Spleen (tissue), 11 donors: ENCODE results near the gene PGBD5. TPM values are rescaled to one million over a fixed set of nuclear protein-coding genes. Genes with fewer than 3 reads are reported as not detected.
A peak's percentile ranks its signal among the peaks of the same experiment; 100 is the strongest.

Experiments used
- DNase-seq: peaks from one replicate; pipeline ENCODE4 v3.0.0-alpha.2; 2020
- H3K27ac ChIP-seq, 8 donors: fragments of 200-600 bp; sonication (generic) in 7 of 8; 1 replicate in 4 of 8; 2 replicates in 4 of 8; pipeline versions ENCODE4 v1.5.0 to v1.8.0; 2016 to 2021; ENCODE audit warnings: inconsistent platforms in 4 of 8, mild to moderate bottlenecking in 4 of 8, moderate library complexity in 1 of 8
- H3K27me3 ChIP-seq, 7 donors: fragments of 200-600 bp; sonication (generic) in 6 of 7; replicated peaks in 1 of 7; 1 replicate in 4 of 7; 2 replicates in 3 of 7; pipeline versions ENCODE4 v1.5.0 to v1.8.0; 2016 to 2021; ENCODE audit warnings: inconsistent platforms in 3 of 7, mild to moderate bottlenecking in 1 of 7
- H3K36me3 ChIP-seq, 6 donors: fragments of 200-600 bp; sonication (generic) in 5 of 6; 1 replicate in 4 of 6; 2 replicates in 2 of 6; pipeline versions ENCODE4 v1.5.0 to v1.8.0; 2016 to 2021; ENCODE audit warnings: inconsistent platforms in 2 of 6
- H3K4me1 ChIP-seq, 6 donors: fragments of 200-600 bp; sonication (generic) in 5 of 6; 1 replicate in 3 of 6; 2 replicates in 3 of 6; pipeline versions ENCODE4 v1.5.0 to v1.8.0; 2016 to 2021; ENCODE audit warnings: inconsistent platforms in 3 of 6
- H3K4me3 ChIP-seq, 8 donors: fragments of 200-600 bp; sonication (generic) in 7 of 8; 1 replicate in 4 of 8; 2 replicates in 4 of 8; pipeline versions ENCODE4 v1.5.0 to v1.8.0; 2016 to 2021; ENCODE audit warnings: inconsistent platforms in 4 of 8, mild to moderate bottlenecking in 4 of 8, moderate library complexity in 2 of 8
- H3K9me3 ChIP-seq, 8 donors: fragments of 200-600 bp; sonication (generic) in 7 of 8; 1 replicate in 4 of 8; 2 replicates in 4 of 8; pipeline versions ENCODE4 v1.5.0 to v1.8.0; 2016 to 2021; ENCODE audit warnings: inconsistent platforms in 4 of 8
- POLR2A ChIP-seq, 3 donors: fragments of 450-650 bp; IDR thresholded peaks; one replicate each; pipeline ENCODE4 v1.5.1; 2017; ENCODE audit warnings: antibody characterized with exemption in 3 of 3, mild to moderate bottlenecking in 1 of 3
- POLR2AphosphoS5 ChIP-seq, 3 donors: sonication (generic); formaldehyde crosslinking; IDR thresholded peaks; one replicate each; pipeline ENCODE4 v1.5.1; 2017; ENCODE audit warnings: antibody characterized with exemption in 3 of 3
- WGBS, 5 donors: extraction: QIAGEN DNeasy Blood & Tissue Kit in 3 of 5; methylation state at CpG; one replicate each; pipeline versions ENCODE4 v1.1.5 to v1.1.7; 2013 to 2018; 5-methylcytosine and 5-hydroxymethylcytosine counted together
- intact Hi-C: fragments of 100-400 bp; cut with DNase I; formaldehyde crosslinking; loops from one replicate; pipeline ENCODE4 v1.15.0; 2023; ENCODE audit warnings: low total_unique reads
- polyA plus RNA-seq, 3 donors: library from polyadenylated mRNA; stranded (reverse); fragments of 200-250 nt; gene quantifications; one replicate each; pipeline ENCODE4 v1.2.1, GENCODE V29; 2013
- total RNA-seq, 7 donors: library from RNA; depleted of rRNA in 3 of 7; stranded (reverse); fragments of >200 nt in 3 of 7; fragmentation: NEBNext Ultra II Directional in 4 of 7; extraction: Animal tissue kit (Norgen Biotek cat#: 25700) in 4 of 7; gene quantifications; one replicate each; pipeline versions ENCODE4 v1.1.0 to v1.2.1, GENCODE V29; 2016 to 2021
- TF ChIP-seq, protein P1 (sequence below), 11 experiments: fragments of 200-600 bp in 7 of 11; fragments of 450-650 bp in 4 of 11; sonication (generic) in 4 of 11; IDR thresholded peaks in 8 of 11; conservative IDR thresholded peaks in 3 of 11; 1 replicate in 7 of 11; 2 replicates in 4 of 11; pipeline versions ENCODE4 v1.4.0 to v1.8.0; 2016 to 2021; ENCODE audit warnings: antibody characterized with exemption in 11 of 11, inconsistent platforms in 4 of 11, mild to moderate bottlenecking in 1 of 11
- donor health status: healthy with polysubstance abuse.
- donor health status: DM: no; HTN: no; CAD: no; lungs with moderate emphysema.
- donor health status: DM: no; HTN: no; CAD: no.
- donor health status: Bipolar disorder and iron deficiency.
- donor health status: healthy.
- donor health status: DM: no; HTN: no; CAD: no.
- donor health status: DM: yes; HTN: yes; CAD: no.

Gene PGBD5
- total and polyA plus RNA-seq, 10 donors = 0.07 to 6.7 (median 3.0) TPM

DNA sequence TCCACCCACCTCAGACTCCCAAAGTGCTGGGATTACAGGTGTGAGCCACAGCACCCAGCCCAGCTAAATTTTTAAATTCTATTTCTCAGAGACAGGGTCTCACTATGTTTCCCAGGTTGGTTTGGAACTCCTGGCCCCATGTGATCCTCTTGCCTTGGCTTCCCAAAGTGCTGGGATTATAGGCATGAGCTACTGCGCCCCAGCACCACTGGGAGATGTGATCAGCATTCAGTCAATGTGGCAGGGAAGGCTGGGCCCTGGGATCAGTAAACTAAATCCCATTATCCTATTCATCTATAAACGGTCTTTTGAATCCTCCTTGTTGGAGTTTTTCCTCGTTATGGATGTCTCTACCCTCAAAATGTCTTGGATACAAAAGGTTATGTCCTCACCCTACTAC lies 113.5 kb downstream of the PGBD5 start:
- H3K4me3 ChIP-seq = no peak overlapping the region
- peaks cover 0 to 11% (median 6%) of the 10 kb centered on the region in 6 donors for H3K4me1 ChIP-seq
- no peak overlapping the region for H3K27ac ChIP-seq
- H3K27me3 ChIP-seq = no peaks in the 10 kb centered on the region
- TF ChIP-seq, protein P1, sequence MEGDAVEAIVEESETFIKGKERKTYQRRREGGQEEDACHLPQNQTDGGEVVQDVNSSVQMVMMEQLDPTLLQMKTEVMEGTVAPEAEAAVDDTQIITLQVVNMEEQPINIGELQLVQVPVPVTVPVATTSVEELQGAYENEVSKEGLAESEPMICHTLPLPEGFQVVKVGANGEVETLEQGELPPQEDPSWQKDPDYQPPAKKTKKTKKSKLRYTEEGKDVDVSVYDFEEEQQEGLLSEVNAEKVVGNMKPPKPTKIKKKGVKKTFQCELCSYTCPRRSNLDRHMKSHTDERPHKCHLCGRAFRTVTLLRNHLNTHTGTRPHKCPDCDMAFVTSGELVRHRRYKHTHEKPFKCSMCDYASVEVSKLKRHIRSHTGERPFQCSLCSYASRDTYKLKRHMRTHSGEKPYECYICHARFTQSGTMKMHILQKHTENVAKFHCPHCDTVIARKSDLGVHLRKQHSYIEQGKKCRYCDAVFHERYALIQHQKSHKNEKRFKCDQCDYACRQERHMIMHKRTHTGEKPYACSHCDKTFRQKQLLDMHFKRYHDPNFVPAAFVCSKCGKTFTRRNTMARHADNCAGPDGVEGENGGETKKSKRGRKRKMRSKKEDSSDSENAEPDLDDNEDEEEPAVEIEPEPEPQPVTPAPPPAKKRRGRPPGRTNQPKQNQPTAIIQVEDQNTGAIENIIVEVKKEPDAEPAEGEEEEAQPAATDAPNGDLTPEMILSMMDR (IDR thresholded peaks at IDR 0.05 in 8 of 11, conservative IDR thresholded peaks at IDR 0.05 in 3 of 11) = no peak
- TF ChIP-seq POLR2AphosphoS5 (IDR thresholded peaks at IDR 0.05) (no peak), POLR2A (IDR thresholded peaks at IDR 0.05) (no peak)
- no peak for DNase-seq
- no peaks in the 10 kb centered on the region for H3K9me3 ChIP-seq
- intact Hi-C loops = no loop called here
- 65 to 81% (median 71%) methylated on average over 3 of the region's 3 CpGs for WGBS, 5 donors
- no peaks in the 10 kb centered on the region for H3K36me3 ChIP-seq

DNA sequence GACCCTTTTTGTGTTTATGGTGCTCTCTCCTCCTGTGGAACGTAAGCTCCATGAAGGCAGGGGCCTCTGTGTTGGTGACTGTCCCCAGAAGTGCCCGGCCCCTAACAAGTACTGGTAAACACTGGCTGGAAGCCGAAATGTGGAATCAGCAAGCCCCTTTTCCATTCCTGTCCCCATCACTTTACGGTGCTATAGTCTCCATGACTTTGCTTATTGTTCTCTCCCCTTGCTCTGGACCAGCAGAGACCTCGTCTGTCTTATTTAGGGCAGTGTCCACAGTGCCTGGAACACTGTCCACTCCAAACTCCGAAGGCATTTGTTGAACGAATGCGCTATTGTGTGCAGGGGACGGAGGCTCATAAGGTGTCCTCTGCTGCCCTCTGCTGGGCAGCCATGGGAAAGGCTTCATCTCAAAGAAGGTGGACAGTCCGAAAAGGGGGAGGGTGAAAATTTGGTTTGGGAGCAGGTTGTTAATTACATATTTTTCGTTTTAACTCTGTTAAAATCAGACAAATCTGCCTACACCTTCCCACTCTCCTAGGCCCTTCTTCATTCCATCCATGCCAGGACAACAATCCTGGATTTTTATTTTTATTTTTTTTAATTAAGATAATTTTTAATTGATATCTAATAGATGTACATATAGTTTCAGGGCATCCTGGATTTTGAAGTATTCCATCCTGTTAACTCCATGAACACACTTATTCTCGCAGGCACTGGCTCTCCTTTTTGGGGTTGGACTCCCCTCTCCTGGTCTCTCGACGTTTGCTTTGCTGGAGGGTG lies 115.6 kb downstream of the PGBD5 start:
- no peaks in the 10 kb centered on the region for H3K9me3 ChIP-seq
- no peaks in the 10 kb centered on the region for H3K36me3 ChIP-seq
- DNase-seq = peak; percentile 89
- no peak overlapping the region for H3K27ac ChIP-seq
- no peak overlapping the region for H3K4me3 ChIP-seq
- peaks cover 0 to 24% (median 11%) of the 10 kb centered on the region in 6 donors for H3K4me1 ChIP-seq
- TF ChIP-seq POLR2A (IDR thresholded peaks at IDR 0.05) (no peak), POLR2AphosphoS5 (IDR thresholded peaks at IDR 0.05) (peak in 1 of 3 donors; percentile 30)
- TF ChIP-seq, protein P1 (IDR thresholded peaks at IDR 0.05 in 8 of 11, conservative IDR thresholded peaks at IDR 0.05 in 3 of 11) = peak; percentile 77 to 95 (median 94)
- no peaks in the 10 kb centered on the region for H3K27me3 ChIP-seq
- 33 to 39% (median 36%) methylated on average over 14 of the region's 14 CpGs for WGBS, 5 donors
- intact Hi-C loops = loop anchor here (2.0 kb wide), 1 partner anchor 650 kb away; no protein-coding TSS in a partner anchor

DNA sequence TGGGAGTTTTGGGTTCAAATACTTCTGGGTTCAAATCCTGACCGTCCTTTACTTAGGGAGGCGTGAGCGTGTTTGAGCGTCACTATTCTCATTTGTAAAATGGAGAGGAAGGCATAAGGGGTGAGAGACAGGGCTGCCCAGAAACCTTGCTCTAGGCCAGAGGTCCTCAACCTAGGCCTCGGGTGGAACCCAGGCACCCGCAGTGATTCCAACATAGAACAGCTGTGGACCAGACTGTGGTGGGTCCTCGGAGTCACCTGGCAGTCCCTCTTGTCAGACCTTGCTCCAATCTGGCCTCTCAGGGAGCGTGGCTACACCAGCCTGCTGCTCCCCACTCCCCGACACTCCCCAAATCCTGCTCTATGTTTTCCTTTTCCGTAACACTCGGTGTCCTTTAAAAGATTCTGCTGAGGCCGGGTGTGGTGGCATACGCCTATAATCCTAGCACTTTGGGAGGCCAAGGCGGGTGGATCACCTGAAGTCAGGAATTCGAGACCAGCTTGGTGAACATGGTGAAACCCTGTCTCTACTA lies 116.4 kb downstream of the PGBD5 start:
- Histone ChIP-seq H3K9me3 (no peaks in the 10 kb centered on the region), H3K27ac (no peak overlapping the region), H3K4me3 (no peak overlapping the region), H3K27me3 (no peaks in the 10 kb centered on the region), H3K36me3 (no peaks in the 10 kb centered on the region), H3K4me1 (peaks cover 0 to 24% (median 11%) of the 10 kb centered on the region in 6 donors)
- 88 to 97% (median 94%) methylated on average over 13 to 15 of the region's 15 CpGs for WGBS, 5 donors
- TF ChIP-seq POLR2A (IDR thresholded peaks at IDR 0.05) (no peak), POLR2AphosphoS5 (IDR thresholded peaks at IDR 0.05) (no peak)
- TF ChIP-seq, protein P1 (IDR thresholded peaks at IDR 0.05 in 8 of 11, conservative IDR thresholded peaks at IDR 0.05 in 3 of 11) = no peak
- intact Hi-C loops = loop anchor here (2.0 to 5.0 kb wide), 2 partner anchors 597 to 649 kb away; no protein-coding TSS in a partner anchor
- DNase-seq = peak; percentile 63

DNA sequence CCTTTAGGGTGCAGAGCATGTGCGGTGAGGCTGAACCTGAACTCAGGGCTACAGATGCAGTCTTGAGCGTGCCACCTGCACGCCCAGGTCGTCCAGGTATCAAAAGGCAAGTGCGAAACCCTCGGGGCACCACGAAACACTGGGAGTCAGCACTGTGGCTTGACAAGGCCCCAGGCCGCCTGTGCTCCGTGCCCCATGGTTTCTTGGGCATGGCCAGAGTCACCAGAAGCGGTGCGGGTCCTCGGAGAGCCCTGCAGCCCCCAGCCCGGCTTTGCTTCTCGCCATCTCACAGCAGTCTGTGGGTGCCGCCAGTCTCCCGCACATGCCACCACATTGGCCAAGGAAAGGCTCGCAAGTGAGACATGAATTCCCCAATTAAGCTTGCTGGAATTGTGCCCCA lies 117.3 kb downstream of the PGBD5 start:
- 91 to 95% (median 94%) methylated on average over 15 to 17 of the region's 17 CpGs for WGBS, 5 donors

More for the DNA sequence above, 117.3 kb downstream of the PGBD5 start:
- Histone ChIP-seq H3K4me1 (peaks cover 0 to 29% (median 12%) of the 10 kb centered on the region in 6 donors), H3K9me3 (no peaks in the 10 kb centered on the region), H3K36me3 (no peaks in the 10 kb centered on the region), H3K27me3 (no peaks in the 10 kb centered on the region), H3K4me3 (no peak overlapping the region), H3K27ac (no peak overlapping the region)
- TF ChIP-seq POLR2A (IDR thresholded peaks at IDR 0.05) (no peak), POLR2AphosphoS5 (IDR thresholded peaks at IDR 0.05) (no peak)
- TF ChIP-seq, protein P1 (IDR thresholded peaks at IDR 0.05 in 8 of 11, conservative IDR thresholded peaks at IDR 0.05 in 3 of 11) = no peak
- DNase-seq = peak; percentile 63
- intact Hi-C loops = loop anchor here (5.0 kb wide), 1 partner anchor 597 kb away; no protein-coding TSS in a partner anchor
